SK-N-SH (cell line): ENCODE results near the gene NR6A1.

Experiments used
- ELF1 ChIP-seq: IDR thresholded peaks from 2 replicates; pipeline ENCODE4 v1.4.0; 2012
- EP300 ChIP-seq, 2 experiments: IDR thresholded peaks; 2 replicates each; pipeline versions ENCODE4 v1.4.0 to v1.6.1; 2012; ENCODE audit warnings: borderline replicate concordance in 1 of 2, low read depth in 1 of 2, low read length in 1 of 2
- EZH2phosphoT487 ChIP-seq: fragments of 200-600 bp; sonication (generic); IDR thresholded peaks from 2 replicates; pipeline ENCODE4 v1.6.1; 2017; ENCODE audit warnings: low read depth, mixed run types, mild to moderate bottlenecking, antibody characterized with exemption, moderate library complexity, borderline replicate concordance
- GABPA ChIP-seq: IDR thresholded peaks from 2 replicates; pipeline ENCODE4 v1.4.0; 2012; ENCODE audit warnings: low read depth, mild to moderate bottlenecking
- MEF2A ChIP-seq: IDR thresholded peaks from 2 replicates; pipeline ENCODE4 v1.4.0; 2012; ENCODE audit warnings: low read depth, borderline replicate concordance
- MXI1 ChIP-seq: IDR thresholded peaks from 2 replicates; pipeline ENCODE4 v1.6.1; 2012; ENCODE audit warnings: mild to moderate bottlenecking, low read depth, low read length, improper control_type of control experiment
- POLR2AphosphoS5 ChIP-seq: IDR thresholded peaks from 2 replicates; pipeline ENCODE4 v1.6.1; 2012; ENCODE audit warnings: low read depth, low read length
- RFX5 ChIP-seq: IDR thresholded peaks from 2 replicates; pipeline ENCODE4 v1.6.1; 2012; ENCODE audit warnings: mild to moderate bottlenecking, improper control_type of control experiment, low read length
- SMC3 ChIP-seq: IDR thresholded peaks from 2 replicates; pipeline ENCODE4 v1.6.1; 2012; ENCODE audit warnings: low read depth, low read length, improper control_type of control experiment
- TF ChIP-seq, protein P1 (sequence below): IDR thresholded peaks from 2 replicates; pipeline ENCODE4 v1.4.0; 2012; ENCODE audit warnings: low read depth
- TF ChIP-seq, protein P2 (sequence below): fragments of 200-600 bp; sonication (generic); IDR thresholded peaks from 2 replicates; pipeline ENCODE4 v1.6.1; 2017; ENCODE audit warnings: antibody characterized with exemption, mild to moderate bottlenecking, moderate library complexity
- TF ChIP-seq, protein P3 (sequence below): fragments of 150-350 bp; IDR thresholded peaks from 2 replicates; pipeline ENCODE4 v1.6.1; 2017; ENCODE audit warnings: antibody characterized with exemption, low read length, low read depth, borderline replicate concordance
- TF ChIP-seq, protein P4 (sequence below): IDR thresholded peaks from 2 replicates; pipeline ENCODE4 v1.6.1; 2012; ENCODE audit warnings: mild to moderate bottlenecking, low read depth, low read length, moderate library complexity

DNA sequence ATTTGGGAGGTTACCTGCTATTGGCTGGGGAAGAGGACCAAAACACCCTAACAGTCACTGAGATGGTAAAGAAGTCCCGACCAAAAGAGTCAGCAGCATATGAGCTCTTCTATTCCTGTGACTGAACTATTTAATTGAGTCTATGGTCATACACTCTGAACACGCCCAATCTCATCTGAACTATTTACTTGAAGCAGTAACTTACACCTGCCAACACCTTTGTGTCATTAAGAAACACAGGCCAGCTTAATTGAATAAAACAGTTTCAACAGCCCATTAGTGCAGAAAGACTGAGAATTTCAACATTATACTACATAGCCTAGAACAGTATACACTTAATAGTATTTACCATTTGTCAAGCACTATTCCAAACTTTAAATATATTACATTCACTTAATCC lies 47.8 kb downstream of the NR6A1 start:
- TF ChIP-seq RFX5: no peak
- TF ChIP-seq, protein P1, sequence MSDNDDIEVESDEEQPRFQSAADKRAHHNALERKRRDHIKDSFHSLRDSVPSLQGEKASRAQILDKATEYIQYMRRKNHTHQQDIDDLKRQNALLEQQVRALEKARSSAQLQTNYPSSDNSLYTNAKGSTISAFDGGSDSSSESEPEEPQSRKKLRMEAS: no peak
- TF ChIP-seq, protein P2, sequence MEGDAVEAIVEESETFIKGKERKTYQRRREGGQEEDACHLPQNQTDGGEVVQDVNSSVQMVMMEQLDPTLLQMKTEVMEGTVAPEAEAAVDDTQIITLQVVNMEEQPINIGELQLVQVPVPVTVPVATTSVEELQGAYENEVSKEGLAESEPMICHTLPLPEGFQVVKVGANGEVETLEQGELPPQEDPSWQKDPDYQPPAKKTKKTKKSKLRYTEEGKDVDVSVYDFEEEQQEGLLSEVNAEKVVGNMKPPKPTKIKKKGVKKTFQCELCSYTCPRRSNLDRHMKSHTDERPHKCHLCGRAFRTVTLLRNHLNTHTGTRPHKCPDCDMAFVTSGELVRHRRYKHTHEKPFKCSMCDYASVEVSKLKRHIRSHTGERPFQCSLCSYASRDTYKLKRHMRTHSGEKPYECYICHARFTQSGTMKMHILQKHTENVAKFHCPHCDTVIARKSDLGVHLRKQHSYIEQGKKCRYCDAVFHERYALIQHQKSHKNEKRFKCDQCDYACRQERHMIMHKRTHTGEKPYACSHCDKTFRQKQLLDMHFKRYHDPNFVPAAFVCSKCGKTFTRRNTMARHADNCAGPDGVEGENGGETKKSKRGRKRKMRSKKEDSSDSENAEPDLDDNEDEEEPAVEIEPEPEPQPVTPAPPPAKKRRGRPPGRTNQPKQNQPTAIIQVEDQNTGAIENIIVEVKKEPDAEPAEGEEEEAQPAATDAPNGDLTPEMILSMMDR: no peak
- TF ChIP-seq MXI1: no peak
- TF ChIP-seq, protein P3, sequence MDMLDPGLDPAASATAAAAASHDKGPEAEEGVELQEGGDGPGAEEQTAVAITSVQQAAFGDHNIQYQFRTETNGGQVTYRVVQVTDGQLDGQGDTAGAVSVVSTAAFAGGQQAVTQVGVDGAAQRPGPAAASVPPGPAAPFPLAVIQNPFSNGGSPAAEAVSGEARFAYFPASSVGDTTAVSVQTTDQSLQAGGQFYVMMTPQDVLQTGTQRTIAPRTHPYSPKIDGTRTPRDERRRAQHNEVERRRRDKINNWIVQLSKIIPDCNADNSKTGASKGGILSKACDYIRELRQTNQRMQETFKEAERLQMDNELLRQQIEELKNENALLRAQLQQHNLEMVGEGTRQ: no peak
- no peak for TF ChIP-seq EZH2phosphoT487
- no peak for TF ChIP-seq MEF2A
- TF ChIP-seq SMC3: no peak
- no peak for TF ChIP-seq EP300 (IDR thresholded peaks at IDR 0.05; ENCODE audit: borderline replicate concordance in 1 of 2, low read depth in 1 of 2, low read length in 1 of 2)
- no peak for TF ChIP-seq POLR2AphosphoS5
- TF ChIP-seq, protein P4, sequence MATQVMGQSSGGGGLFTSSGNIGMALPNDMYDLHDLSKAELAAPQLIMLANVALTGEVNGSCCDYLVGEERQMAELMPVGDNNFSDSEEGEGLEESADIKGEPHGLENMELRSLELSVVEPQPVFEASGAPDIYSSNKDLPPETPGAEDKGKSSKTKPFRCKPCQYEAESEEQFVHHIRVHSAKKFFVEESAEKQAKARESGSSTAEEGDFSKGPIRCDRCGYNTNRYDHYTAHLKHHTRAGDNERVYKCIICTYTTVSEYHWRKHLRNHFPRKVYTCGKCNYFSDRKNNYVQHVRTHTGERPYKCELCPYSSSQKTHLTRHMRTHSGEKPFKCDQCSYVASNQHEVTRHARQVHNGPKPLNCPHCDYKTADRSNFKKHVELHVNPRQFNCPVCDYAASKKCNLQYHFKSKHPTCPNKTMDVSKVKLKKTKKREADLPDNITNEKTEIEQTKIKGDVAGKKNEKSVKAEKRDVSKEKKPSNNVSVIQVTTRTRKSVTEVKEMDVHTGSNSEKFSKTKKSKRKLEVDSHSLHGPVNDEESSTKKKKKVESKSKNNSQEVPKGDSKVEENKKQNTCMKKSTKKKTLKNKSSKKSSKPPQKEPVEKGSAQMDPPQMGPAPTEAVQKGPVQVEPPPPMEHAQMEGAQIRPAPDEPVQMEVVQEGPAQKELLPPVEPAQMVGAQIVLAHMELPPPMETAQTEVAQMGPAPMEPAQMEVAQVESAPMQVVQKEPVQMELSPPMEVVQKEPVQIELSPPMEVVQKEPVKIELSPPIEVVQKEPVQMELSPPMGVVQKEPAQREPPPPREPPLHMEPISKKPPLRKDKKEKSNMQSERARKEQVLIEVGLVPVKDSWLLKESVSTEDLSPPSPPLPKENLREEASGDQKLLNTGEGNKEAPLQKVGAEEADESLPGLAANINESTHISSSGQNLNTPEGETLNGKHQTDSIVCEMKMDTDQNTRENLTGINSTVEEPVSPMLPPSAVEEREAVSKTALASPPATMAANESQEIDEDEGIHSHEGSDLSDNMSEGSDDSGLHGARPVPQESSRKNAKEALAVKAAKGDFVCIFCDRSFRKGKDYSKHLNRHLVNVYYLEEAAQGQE: no peak
- no peak for TF ChIP-seq ELF1
- no peak for TF ChIP-seq GABPA
